SKM-1 (cell line): ENCODE measurements around the gene GJA8.
"Not testable (repeated sequence)": the region's sequence is repeated elsewhere in the genome, so short reads cannot be mapped to it uniquely, and the experiment has no call there.

ENCODE experiments used
- DNase-seq: peaks from one replicate; lab custom pipeline; 2025; ENCODE audit not compliant: unreplicated experiment; lab: John Stamatoyannopoulos, UW

Gene GJA8

DNA sequence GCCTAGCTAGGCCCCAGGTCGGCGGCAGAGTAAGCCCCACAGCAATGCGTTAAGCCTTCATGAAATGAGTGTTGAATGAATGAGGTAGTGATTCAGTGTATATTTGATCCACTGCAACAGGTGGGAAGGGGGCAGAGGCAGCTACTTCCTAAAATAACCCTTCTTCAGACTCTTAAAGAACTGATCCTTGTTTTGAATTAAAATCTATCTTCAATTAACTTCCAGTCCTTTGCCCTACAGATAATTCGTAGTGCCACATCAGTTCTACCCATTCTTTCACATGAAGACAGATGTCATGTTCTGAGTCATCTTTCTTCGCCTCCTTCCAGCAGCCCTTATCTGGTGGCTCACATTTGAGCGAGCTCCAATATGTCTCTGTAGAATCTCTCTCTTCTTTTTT, 24.6 kb downstream of the GJA8 start:
- not testable (repeated sequence) for DNase-seq

- not testable (repeated sequence) for DNase-seq
Observed at GRCh38 chr1:147927689-147928088, 25.1 kb downstream of the GJA8 start.

- DNase-seq, result peak; percentile 69
Observed at GRCh38 chr1:147928236-147929132, 25.9 kb downstream of the GJA8 start, which contains the start of gene GPR89B. Gene GPR89B (plus strand): TSS chr1:147928420. CDS start chr1:147928537, 117 bp downstream.

DNA sequence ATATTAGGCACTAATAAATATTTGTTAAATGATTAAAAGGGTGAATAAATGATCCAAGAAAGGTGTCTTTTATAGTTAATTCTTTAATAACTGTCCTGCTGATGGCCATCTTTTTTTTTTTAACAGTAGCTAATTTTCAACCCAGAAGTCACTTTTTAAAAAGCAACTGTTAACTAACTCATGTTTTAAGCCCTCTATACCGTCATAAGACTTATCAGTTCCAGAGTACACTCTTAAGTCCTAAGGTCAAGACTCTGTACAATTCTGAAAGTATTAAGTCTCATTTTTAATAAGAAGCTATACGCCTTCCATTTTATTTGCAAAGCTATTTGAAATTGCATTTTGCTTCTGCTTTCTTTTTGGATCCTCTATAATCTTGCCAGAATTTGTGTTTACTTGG, 28.5 kb downstream of the GJA8 start:
- DNase-seq, result not testable (repeated sequence)

- DNase-seq, result not testable (repeated sequence)
Observed at GRCh38 chr1:147935296-147935695, 32.7 kb downstream of the GJA8 start.

- not testable (repeated sequence) for DNase-seq
Observed at GRCh38 chr1:147940456-147940855, 37.9 kb downstream of the GJA8 start.

DNA sequence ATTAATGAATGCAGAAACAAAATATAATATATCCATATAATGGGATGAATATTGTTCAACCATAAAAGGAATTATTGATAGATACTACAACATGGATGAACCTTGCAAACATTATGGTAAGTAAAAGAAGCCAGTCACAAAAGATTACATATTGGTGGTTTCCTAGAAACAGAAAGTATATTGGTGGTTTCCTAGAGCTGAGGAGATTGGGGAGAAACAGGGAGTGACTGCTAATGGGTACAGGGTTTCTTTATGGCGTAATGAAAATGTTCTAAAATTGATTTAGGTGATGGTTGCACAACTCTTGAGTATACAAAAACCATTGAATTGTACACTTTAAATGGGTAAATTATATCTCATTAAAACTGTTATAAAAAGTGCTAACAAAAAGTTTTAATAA, 40.0 kb downstream of the GJA8 start:
- DNase-seq, result not testable (repeated sequence)

DNA sequence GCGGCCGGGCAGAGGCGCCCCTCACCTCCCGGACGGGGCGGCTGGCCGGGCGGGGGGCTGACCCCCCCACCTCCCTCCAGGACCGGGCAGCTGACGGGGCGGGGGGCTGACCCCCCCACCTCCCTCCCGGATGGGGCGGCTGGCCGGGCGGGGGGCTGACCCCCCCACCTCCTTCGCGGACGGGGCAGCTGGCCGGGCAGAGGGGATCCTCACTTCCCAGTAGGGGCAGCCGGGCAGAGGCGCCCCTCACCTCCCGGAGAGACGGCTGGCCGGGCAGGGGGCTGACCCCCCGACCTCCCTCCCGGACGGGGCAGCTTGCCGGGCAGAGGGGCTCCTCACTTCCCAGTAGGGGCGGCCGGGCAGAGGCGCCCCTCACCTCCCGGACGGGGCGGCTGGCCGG, 46.9 kb downstream of the GJA8 start:
- DNase-seq, result not testable (repeated sequence)
